HG03175 (cell line): ENCODE data around the gene DPCD.
"Not testable (repeated sequence)": the region's sequence is repeated elsewhere in the genome, so short reads cannot be mapped to it uniquely, and the experiment has no call there.

ENCODE experiments used
- ATAC-seq: cut with Tn5 transposase; IDR thresholded peaks from one replicate; pipeline ENCODE4 v1.9.1; 2021; ENCODE audit warnings: mild to moderate bottlenecking, moderate library complexity; ENCODE audit not compliant: unreplicated experiment

Gene DPCD

DNA sequence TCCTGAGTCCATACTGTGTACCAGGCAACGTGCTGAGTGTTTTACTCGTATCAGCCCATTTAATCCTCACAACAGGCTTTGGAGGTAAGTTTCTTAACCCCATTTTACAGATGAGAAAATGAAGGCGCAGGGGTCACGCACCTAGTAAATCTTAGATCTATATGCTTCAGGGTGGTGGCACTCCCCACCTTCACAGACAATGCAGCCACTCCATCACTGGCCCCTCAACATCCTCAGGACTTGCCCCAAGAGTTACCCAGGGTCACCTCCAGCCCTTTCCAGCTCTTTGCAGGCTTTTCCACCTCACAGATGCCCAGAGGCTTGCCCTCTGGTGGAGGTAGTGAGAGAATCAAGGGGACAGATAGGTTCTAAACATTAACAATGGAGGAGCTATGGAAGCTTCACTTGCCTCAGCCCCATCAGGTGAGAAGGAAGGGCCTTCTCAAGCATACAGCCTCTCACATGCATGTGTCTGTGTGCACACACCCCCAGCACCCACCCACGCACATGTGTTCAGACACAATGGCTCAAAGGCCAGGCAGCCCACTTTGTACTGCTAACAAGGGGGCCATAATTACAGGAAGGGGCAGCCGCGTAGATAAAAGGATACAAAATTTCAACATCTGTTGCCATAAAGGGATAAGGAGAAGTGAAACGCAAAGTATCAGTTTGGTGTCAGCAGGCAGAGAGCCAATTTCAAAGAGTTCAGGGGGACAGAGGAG is 29.1 kb downstream of the DPCD start:
- no peak for ATAC-seq

DNA sequence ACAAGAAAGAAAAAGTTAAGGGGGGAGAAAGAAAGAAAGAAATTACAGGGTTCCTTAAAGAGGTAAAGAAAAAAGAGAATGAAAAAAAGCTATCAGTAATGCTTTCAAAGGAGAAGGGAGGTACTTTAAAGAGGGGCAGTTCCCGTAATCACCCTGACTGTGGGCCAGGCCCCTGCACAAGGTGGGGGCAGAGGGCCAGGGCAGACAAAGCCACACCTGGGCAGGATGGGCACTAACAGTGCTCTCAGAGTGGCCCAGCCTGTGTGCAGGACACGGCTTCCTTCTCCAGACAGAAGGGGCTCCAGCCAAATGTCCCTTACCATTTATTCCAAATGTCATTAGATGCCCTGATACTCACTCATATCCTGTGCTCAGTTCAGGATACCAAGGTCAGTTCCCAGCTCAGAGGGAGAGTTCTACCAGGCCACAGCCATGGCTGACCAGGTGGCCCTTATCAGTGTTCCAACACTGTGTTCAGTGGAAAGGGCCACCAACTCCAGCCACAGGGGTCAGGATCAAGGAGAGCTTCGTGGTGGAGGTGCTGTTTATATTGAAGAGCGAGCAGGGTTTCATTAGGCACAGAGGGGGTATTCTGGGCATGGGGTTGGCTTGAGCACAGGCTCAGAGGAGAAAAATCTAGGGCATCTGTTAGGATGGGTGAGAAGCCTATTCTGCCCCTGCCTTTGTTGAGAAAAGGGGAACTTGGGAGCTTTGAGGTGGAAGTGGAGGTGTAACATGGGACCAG is 29.9 kb downstream of the DPCD start:
- ATAC-seq: no peak

DNA sequence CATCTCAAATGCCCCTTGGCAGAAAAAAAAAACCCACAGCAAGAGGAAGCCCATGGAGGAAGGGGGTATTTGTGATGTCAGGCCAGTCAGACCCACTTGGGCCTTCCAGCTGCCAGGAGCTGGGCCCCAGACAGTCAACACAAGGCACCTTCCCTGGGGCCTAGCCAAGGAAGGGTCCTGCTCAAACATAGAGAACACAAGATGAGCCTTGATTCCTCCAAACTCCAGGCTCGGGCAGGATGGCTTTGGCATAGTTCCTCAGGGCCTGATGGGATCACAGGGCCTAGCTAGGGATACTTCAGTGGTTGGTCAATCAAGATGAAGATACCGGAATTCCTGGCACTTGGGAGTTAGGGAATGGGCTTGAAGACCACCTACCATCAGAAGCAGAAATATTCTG is 30.8 kb downstream of the DPCD start:
- no peak for ATAC-seq

DNA sequence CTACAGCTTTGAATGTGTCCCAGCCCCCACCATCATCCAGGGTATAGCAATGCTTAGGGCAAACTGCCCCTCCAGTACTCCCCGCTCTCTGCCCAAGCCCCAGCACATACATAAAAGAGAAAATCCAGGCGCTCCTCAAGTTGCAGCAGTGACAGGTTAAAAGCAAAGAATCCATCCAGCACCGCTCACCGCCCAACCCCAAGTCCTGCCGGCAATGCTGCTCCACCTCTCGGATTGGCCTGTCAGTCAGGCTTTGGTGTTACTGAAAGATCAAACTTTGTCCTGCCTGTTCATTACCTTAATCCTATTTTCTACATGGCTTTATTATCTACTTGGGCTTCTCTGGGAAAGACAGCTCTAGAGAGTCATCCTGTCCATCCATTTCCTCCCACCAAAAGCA is 31.9 kb downstream of the DPCD start:
- no peak for ATAC-seq

DNA sequence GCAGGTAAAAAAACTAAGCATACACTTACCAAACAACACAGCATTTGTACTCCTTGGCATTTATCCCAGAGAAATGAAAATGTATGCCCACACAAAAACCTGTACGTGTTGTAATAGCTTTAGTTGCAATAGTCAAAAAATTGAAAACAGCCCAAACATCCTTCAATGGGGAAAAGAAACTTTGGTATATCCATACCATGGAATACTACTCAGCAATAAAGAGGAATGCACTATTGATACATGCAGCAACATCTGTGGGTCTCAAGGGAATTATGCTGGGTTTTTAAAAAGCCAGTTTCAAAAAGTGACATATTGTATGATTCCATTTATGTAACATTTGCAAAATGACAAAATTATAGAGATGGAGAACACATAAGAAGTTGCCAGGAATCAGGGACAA is 35.4 kb downstream of the DPCD start:
- no peak for ATAC-seq

DNA sequence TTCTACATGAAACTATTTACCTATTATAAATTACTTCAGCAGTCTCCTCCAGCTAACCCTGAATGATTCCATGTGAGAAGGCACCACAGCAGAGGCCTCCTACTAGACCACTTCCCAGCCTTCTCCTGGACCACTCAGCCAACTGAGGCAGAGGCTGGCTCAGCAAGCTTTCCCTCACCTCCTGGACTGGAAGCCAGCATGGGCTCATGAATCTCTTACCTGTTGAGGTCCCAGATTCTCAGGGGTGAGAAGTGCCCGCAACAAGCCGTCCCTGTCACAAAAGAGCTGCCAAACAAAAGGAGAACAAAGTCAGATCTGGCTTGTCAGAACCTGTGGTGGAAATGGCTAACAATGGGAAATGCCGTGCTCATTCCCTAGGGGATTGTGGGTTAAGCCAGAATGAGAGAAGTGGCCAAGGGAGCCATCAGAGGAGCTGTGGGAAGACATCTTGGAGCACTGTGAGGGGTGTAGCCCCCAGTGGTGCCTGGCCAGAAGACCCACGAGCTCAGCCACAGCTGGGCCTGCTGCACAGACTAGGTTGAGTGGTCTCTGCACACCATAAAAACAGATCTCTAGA is 36.5 kb downstream of the DPCD start:
- ATAC-seq: no peak

DNA sequence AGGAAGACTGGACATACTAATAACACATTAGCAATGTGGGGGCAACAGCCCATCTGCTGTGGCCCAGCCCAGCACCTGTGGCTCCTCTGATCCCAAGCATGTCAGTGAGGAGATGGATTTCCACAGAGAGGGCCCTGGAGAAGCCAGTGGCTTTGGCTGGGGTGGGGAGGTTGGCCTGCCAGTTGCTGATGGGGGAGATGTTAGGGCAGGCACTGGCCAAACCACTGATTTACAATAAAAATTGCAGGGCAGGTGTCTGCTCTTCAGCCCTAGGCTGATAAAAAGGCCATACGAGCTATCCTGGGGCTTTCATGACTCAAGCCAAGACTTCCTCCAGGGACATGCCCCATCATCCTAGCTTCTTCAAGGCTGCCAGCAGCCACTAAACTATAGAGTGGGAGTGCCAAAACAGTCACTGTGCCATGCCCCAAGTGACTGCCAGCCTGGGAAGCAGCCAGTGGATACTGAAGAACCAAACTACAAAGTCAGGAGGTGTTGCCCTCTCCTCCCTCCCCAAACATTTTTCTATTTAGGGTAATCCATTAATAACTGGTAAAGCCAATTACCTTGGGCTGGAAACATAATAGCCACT is 37.8 kb downstream of the DPCD start:
- no peak for ATAC-seq

DNA sequence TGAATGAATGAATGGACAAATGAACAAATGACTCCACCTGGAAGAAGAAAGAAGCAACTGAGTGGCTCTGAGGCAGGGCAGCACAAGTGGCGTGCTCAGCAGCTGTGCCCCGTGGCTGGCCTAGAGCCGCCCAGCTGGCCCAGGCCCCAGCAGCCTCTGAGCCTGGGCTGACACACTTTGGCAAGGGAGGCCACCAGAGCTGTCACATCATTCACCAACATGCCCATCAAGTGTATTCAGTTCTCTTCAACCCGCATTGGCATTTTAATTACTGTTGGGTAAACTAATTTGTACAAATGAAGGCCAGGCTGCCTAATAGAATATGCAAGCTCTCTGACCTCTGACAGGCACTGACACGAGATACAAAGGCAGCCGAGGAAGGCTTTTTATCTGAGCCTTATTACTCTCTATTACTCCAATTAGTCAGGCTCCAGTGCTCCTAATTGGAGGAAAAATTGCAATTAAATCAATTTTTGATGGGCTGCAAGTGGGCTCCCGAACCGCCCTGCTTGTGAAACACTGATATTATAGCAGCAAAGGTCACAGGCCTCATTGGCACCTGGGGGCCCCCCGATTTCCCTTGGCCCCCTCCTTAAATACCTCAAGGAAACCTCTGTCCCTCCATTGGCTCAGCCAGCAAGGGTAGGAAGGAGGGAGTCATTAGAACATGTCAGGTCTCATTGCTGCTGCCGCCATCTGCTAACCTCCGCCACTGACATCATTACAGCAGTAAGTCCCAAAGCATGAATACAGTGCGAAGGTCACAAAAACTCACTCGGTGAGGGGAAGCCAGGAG is 41.9 kb downstream of the DPCD start:
- ATAC-seq: no peak

DNA sequence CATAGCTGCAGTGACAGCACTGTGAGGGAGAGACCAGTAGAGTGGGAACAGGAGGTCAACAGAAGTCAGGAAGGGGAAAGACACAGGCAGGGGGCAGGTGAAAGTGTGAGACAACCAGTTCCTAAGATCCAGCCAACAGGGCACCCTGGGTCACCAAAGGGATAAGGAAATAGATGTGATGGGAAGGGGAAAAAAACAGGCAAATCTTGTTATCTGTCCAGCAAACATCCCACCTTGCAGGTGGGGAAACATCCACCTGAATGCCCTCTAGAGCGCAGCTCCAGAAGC is 42.5 kb downstream of the DPCD start:
- no peak for ATAC-seq

DNA sequence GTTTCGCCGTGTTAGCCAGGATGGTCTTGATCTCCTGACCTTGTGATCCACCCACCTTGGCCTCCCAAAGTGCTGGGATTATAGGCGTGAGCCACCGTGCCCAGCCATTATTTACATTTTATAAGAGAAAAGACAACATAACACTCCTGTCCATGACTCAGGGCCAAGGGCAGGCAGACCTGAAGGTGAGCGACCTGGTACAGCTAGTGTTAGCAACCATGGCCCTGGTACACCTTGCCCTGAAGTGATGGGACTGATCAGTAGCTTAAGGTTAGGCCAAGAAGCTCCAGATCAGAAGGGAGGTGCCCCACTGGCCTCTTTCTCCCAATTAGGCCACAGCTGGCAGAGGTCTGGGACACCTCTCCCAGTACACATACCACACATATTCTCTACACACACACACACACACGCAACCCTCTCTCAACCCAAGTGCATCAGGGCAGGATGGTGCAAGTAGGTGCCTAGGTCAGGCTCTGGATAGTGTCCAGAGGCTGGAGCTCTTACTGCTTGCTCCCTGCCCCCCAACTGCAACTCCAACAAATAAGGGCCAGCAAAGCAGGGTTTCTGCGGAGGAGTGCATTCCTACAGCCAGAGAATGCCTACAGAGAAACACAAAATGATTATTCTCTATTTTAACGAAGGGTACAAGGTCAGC is 43.8 kb downstream of the DPCD start:
- no peak for ATAC-seq

DNA sequence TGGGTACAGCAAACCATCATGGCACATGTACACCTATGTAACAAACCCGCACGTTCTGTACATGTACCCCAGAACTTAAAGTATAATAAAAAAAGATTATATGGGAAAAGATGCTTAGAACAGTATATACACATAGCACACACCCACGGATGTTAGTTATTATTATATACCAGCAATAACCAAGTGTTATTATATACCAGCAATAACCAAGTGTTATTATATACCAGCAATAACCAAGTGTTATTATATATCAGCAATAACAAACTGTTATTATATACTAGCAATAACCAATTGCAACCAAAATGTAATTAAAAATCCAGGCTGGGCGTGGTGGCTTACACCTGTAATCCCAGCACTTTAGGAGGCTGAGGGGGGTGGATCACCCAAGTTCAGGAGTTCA is 45.4 kb downstream of the DPCD start:
- not testable (repeated sequence) for ATAC-seq

DNA sequence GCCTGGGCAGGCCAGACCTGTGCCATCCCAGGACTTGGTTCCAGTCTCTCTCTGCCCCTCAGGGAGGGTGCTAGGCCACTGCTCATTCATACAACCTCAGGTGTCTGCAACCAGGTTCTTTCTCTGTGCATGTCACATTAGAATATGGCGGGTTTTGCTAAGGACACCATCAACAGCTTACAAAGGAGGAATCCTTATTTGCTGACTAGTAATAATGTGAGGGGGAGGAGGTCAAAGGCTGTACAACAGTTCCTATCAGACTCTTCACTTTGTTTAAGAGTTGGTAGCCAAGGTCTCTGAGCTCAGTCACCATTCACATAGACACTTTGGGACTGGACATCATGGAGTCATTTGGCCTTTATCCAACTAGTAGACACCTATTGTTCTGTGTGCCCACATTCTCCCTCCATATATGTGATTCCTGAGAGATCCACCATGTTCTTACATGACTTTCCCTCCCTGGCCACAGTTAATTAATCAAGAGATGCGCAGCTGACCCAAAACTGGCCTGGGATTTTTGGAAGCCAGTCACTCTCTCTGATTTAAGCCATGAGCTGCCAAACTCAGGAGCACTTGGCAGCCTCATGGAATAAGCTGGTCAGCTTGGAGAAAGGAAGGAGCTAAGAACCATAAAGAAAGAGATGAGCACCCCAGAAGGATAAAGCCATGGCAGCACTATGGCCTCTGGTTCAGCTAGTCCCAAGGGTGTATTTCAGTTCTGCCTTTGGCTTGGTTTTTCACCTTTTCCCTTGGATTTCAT is 51.2 kb downstream of the DPCD start:
- no peak for ATAC-seq

DNA sequence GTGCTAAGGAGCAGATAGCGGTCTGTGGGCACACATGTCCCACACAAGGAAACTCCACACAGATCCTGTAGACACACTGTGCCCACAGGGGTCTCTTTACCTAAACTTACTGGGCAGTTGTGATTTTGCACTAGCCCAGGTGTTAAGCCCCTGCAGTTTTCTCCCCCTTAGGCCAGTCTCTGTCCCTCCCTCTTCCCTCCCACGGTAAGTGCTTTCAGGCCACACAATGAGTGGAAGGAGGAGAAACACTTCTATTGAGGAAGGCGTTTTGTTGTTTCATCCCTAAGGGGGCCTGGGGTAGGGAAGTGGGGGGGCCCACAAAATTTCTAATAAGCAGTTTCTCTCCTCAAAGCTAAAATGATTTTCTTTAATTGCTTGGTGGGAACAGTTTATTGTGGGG is 55.4 kb downstream of the DPCD start:
- no peak for ATAC-seq

DNA sequence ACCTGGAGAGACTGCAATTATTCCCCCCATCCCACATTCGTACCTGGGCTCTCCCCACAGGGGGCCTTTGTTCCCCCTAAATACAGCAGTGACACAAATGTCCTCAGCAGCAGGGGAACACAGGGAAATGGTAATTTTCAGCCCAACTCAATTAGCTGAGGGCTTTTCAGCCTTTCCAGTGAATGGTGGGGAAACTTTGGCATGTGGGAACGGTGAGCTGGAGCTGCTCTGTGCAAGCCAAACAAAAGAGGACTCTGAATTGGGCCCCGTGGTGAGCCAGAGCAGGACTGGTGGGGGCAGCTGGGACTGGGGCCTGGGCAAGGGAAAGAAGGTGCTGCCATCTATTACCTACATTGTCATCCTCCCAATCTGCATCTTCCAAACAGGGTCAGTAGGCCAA is 55.9 kb downstream of the DPCD start:
- no peak for ATAC-seq

DNA sequence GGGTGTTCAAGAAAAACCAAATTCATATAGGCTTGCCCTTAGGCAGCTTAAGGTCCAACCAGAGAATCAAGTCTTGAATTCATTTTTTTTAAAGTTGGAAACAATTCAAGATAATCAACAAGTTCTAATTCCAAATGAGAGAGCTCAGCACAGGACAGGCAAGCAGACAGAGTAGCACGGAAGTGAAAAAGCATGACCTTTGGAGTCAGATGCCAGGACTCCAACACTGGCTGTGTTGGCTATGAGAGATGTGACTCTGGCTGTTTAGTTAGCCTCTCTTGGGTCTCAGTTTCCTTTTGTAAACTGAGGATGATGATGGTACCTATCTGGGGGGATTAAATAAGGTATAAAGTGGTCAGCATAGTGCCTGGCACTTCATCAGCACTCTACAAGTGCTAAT is 57.5 kb downstream of the DPCD start:
- no peak for ATAC-seq

DNA sequence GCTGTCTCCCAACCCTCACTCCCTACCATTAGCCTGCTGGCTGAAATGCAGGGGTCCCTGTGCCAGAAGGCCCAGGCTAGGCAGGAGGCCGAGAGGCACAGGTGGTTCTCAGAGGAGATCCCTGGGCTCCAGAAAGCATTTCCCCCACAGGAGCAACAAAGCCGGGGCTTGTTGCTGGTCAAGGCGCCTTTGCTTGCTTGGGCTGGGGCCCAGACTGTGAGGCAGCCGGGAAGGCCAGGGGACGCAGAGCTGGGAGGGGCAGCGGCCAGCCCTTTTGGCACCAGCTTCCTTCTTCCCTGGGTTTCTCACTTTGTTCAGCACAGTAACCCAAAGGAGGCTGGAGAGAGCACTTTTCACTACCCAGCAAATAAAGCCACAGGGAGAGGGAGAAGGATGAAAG is 58.2 kb downstream of the DPCD start:
- ATAC-seq: no peak

DNA sequence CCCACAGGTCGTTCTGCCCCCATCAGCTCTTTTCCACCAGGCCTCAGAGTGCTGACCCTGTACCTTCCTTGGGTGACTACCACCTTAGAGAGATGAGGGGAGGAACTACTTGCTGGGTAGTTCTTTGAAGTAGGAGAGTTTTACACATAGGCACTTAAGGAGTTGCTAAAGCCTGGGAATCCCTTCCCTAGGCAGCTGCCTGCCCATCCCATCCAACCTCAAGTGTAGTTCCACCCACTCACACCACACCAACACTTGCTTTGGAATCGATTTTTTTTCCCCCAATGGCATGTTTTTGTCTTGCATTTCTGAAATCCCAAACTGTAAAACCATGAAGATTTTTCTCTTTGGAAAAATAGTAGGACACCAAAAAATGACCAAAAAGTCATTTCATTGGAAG is 59.1 kb downstream of the DPCD start:
- ATAC-seq: no peak

DNA sequence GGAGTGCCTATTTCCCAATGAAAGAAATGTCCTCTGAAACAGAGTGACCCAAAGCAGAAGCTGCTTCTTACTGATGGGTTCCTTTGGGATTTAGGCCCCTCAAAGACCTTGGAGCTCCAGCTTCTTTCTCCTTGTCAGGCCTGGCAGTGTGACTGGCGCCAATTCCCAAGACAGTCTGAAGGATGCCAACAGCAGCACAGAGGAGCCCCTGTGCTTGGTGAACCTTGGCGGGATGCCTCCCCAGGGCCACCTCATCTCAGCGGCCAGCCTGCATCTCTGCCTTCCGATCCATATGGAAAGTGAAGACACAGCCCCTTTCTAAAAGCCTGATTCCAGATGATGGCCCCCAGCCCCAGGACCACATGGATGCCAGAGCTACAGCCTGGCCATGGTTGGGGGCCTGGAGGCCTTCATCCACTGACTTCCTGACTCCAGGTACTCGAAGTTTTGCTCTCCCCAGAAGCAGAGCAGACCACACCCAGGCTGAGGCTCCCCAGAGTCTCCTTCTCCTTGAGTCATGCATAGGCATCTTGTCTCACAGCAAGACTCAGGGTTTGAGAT is 61.5 kb downstream of the DPCD start:
- ATAC-seq: no peak

DNA sequence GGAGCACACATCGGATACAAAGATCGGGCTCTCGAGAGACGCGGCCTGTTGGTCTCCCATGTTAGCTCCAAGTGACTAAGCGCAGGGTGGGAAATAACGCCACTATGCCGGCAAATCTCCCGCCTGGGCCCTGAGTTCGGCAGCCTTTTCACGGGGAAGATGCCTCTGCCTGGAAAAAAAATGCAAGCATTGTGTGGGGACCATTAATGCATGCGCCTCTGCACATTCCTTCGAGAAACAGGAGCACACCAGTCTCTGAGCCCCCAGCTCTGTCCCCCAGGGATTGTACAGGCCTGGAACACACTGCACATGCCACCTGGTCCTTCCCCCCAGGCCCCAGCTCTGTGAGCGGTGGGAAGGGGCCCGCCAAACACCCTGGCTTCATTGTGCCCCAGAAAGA is 62.7 kb downstream of the DPCD start:
- no peak for ATAC-seq

DNA sequence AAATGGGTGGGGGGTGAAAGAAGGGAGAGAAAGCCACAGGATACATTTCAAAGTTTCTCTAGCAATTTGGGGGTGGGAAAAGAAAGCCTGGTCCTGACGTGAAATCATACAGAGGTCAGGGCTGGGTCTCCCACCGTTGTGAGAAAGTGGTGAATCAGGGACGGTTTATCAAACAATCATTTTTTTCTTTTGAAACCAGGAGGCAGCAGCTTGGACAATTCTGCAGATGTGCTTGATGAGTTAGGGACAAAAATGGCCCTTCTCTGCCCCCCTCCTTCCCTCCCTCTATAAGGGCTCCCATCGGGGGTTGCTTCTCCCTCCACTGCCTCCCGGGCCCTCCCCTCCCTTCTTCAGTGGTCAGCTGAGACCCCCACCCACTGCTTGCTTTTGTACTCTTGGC is 63.2 kb downstream of the DPCD start:
- no peak for ATAC-seq
